ENCODE data around the gene SORT1. TPM values are rescaled to one million over a fixed set of nuclear protein-coding genes. Genes with fewer than 3 reads are reported as not detected.
A peak's percentile ranks its signal among the peaks of the same experiment; 100 is the strongest.

SORT1 gene
- total and polyA plus RNA-seq, 2 of the 13 experiments (the other 11 are each of a cell fraction or from before 2014, with no cell fraction given): 32.4 to 93.0 TPM

GRCh38 chr1:109388884-109389637, 8.7 kb downstream of the SORT1 start:
- Histone ChIP-seq H3K4me2 (ENCODE audit: low read depth, low read length) (peak overlapping the region; percentile 82), H3K9me3 (ENCODE audit: low read length) (no peaks in the 10 kb centered on the region), H3K27ac (ENCODE audit: extremely low read length, insufficient read depth, low read length) (no peak overlapping the region), H3K4me1 (ENCODE audit: insufficient read depth, low read length) (peaks cover 92% of the 10 kb centered on the region), H3K36me3 (replicated peaks in 1 of 2; ENCODE audit: control insufficient read depth in 1 of 2, insufficient read depth in 2 of 2, low read length in 2 of 2) (peaks cover 0 to 11% of the 10 kb centered on the region in 2 experiments; a peak in 2 of 5 replicates), H3K9ac (ENCODE audit: insufficient read depth, low read depth, low read length) (no peak overlapping the region), H3K27me3 (ENCODE audit: control insufficient read depth in 1 of 2, insufficient read depth in 2 of 2, low read length in 2 of 2) (no peaks in the 10 kb centered on the region), H3K4me3 (replicated peaks in 1 of 3; ENCODE audit: insufficient read depth in 1 of 3, low read depth in 2 of 3, low read length in 3 of 3) (no peak overlapping the region), H3K79me2 (ENCODE audit: insufficient read depth, low read length) (peaks cover 88% of the 10 kb centered on the region), H2AFZ (ENCODE audit: low read length) (no peak overlapping the region), H4K20me1 (ENCODE audit: insufficient read depth, low read length) (no peaks in the 10 kb centered on the region)
- FAIRE-seq: no peak
- CTCF ChIA-PET (ENCODE audit: low intra/inter-chr PET ratio, low total read pairs): no interaction called here
- 91% methylated on average over 5 of the region's 7 CpGs for WGBS (ENCODE audit: low lambda C conversion rate)
- POLR2A ChIA-PET: interaction anchor here (0.9 to 1.6 kb wide), 2 partner anchors 9 to 10 kb away, joined by 3 to 4 read pairs; no protein-coding TSS in a partner anchor
- in situ Hi-C loops (cut with HindIII; ENCODE audit: extremely low pct_ligation_motif_present, low pct_unique_long_range_greater_than_20kb) (no loop called here), intact Hi-C loops (cut with micrococcal nuclease; ENCODE audit: unreplicated experiment) (no loop called here)
- BruUV-seq (replicated peaks): no TSS peak
- no peak for DNase-seq (ENCODE audit: low spot score)
- TF ChIP-seq, protein P1, sequence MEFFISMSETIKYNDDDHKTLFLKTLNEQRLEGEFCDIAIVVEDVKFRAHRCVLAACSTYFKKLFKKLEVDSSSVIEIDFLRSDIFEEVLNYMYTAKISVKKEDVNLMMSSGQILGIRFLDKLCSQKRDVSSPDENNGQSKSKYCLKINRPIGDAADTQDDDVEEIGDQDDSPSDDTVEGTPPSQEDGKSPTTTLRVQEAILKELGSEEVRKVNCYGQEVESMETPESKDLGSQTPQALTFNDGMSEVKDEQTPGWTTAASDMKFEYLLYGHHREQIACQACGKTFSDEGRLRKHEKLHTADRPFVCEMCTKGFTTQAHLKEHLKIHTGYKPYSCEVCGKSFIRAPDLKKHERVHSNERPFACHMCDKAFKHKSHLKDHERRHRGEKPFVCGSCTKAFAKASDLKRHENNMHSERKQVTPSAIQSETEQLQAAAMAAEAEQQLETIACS (CRISPR knock-in tag; IDR thresholded peaks at IDR 0.05): no peak
- TF ChIP-seq MXI1 (IDR thresholded peaks at IDR 0.05; ENCODE audit: borderline replicate concordance, low read depth, low read length) (no peak), ISX (CRISPR knock-in tag; conservative IDR thresholded peaks at IDR 0.05) (no peak)
- no peak for ATAC-seq

DNA sequence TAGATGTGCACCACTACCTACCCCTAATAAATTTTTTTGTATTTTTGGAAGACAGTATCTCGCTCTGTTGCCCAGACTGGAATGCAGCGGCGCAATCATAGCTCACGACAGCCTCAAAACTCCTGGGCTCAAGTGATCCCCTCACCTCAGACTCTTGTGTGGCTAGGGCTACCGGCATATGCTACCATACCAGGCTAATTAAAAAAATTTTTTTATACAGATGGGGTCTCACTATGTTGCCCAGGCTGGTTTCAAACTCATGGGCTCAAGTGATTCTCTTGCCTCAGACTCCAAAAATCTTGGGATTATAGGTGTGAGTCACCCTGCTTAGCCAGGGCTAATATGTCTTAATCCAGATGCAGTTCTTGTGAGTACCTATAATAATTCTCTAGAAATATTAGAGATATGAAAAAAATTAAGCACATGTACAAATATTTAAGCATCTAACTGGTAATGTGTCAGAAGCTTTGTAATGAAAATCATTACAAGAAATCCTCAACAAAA, 9.5 kb downstream of the SORT1 start:
- H3K27me3 ChIP-seq (ENCODE audit: control insufficient read depth in 1 of 2, insufficient read depth in 2 of 2, low read length in 2 of 2): no peaks in the 10 kb centered on the region
- FAIRE-seq (no peak), DNase-seq (ENCODE audit: low spot score) (no peak), ATAC-seq (no peak)
- TF ChIP-seq, protein P2, sequence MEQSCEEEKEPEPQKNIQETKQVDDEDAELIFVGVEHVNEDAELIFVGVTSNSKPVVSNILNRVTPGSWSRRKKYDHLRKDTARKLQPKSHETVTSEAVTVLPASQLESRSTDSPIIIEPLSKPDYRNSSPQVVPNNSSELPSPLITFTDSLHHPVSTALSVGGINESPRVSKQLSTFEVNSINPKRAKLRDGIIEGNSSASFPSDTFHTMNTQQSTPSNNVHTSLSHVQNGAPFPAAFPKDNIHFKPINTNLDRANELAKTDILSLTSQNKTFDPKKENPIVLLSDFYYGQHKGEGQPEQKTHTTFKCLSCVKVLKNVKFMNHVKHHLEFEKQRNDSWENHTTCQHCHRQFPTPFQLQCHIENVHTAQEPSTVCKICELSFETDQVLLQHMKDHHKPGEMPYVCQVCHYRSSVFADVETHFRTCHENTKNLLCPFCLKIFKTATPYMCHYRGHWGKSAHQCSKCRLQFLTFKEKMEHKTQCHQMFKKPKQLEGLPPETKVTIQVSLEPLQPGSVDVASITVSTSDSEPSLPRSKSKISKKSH (CRISPR knock-in tag; IDR thresholded peaks at IDR 0.05; ENCODE audit: borderline replicate concordance): no peak
- no peak for TF ChIP-seq ZNF792 (CRISPR knock-in tag; IDR thresholded peaks at IDR 0.05)
- no peak for TF ChIP-seq HOMEZ (CRISPR knock-in tag; IDR thresholded peaks at IDR 0.05; ENCODE audit: low read depth)
- TF ChIP-seq ZNF598 (CRISPR knock-in tag; IDR thresholded peaks at IDR 0.05; ENCODE audit: borderline replicate concordance): no peak
- TF ChIP-seq TBX3 (IDR thresholded peaks at IDR 0.05; ENCODE audit: borderline replicate concordance): no peak
- TF ChIP-seq RORA (CRISPR knock-in tag; IDR thresholded peaks at IDR 0.05): no peak
- TF ChIP-seq ERF (CRISPR knock-in tag; IDR thresholded peaks at IDR 0.05): no peak
- TF ChIP-seq ZNF136 (CRISPR knock-in tag; IDR thresholded peaks at IDR 0.05; ENCODE audit: low read depth): no peak
- 0 out of 2 replicates have a peak, but pooled peaks have one; percentile 21 for TF ChIP-seq ZNF121 (CRISPR knock-in tag; IDR thresholded peaks at IDR 0.05)
- ChIA-PET CTCF (ENCODE audit: low intra/inter-chr PET ratio, low total read pairs) (no interaction called here), POLR2A (interaction anchor here (1.6 kb wide), 1 partner anchor 9 kb away, joined by 4 read pairs; no protein-coding TSS in a partner anchor)
- peaks cover 92% of the 10 kb centered on the region for H3K4me1 ChIP-seq (ENCODE audit: insufficient read depth, low read length)
- in situ Hi-C loops (cut with HindIII; ENCODE audit: extremely low pct_ligation_motif_present, low pct_unique_long_range_greater_than_20kb): no loop called here
- H3K9ac ChIP-seq (ENCODE audit: insufficient read depth, low read depth, low read length): no peak overlapping the region
- peaks cover 0 to 11% of the 10 kb centered on the region in 2 experiments; a peak in 2 of 5 replicates for H3K36me3 ChIP-seq (replicated peaks in 1 of 2; ENCODE audit: control insufficient read depth in 1 of 2, insufficient read depth in 2 of 2, low read length in 2 of 2)
- no peak overlapping the region for H3K4me2 ChIP-seq (ENCODE audit: low read depth, low read length)
- 97% methylated on average over 5 of the region's 5 CpGs for WGBS (ENCODE audit: low lambda C conversion rate)
- H3K79me2 ChIP-seq (ENCODE audit: insufficient read depth, low read length): peaks cover 92% of the 10 kb centered on the region
- intact Hi-C loops (cut with micrococcal nuclease; ENCODE audit: unreplicated experiment): no loop called here
- no TSS peak for BruUV-seq (replicated peaks)
- H3K4me3 ChIP-seq (replicated peaks in 1 of 3; ENCODE audit: insufficient read depth in 1 of 3, low read depth in 2 of 3, low read length in 3 of 3): no peak overlapping the region
- H3K9me3 ChIP-seq (ENCODE audit: low read length): no peaks in the 10 kb centered on the region
- no peak overlapping the region for H2AFZ ChIP-seq (ENCODE audit: low read length)
- no peak overlapping the region for H3K27ac ChIP-seq (ENCODE audit: extremely low read length, insufficient read depth, low read length)
- no peaks in the 10 kb centered on the region for H4K20me1 ChIP-seq (ENCODE audit: insufficient read depth, low read length)
